RWPE2 (cell line): Measurements from ENCODE around the gene PYGB.

Experiments used
- ATAC-seq: fragments of 200-7000 bp; cut with Tn5 transposase; 3 replicates; pipeline ENCODE4 v1.9.1; 2021; ENCODE audit warnings: low read depth
- DNase-seq: peaks from one replicate; pipeline ENCODE4 v3.0.0-alpha.2; 2020; ENCODE audit warnings: low spot score
- H3K27ac ChIP-seq: fragments of 450-650 bp; 2 replicates; pipeline ENCODE4 v1.5.1; 2017; ENCODE audit warnings: mild to moderate bottlenecking; ENCODE audit not compliant: poor library complexity, severe bottlenecking
- H3K27me3 ChIP-seq: fragments of 250-450 bp; sonication (Bioruptor Pico); 2 replicates; pipeline ENCODE4 v1.5.1; 2021; ENCODE audit warnings: mild to moderate bottlenecking, moderate library complexity; ENCODE audit not compliant: insufficient read depth, poor library complexity, severe bottlenecking
- H3K36me3 ChIP-seq: fragments of 250-450 bp; sonication (Bioruptor Pico); 2 replicates; pipeline ENCODE4 v1.5.1; 2020; ENCODE audit warnings: low read depth, mild to moderate bottlenecking, moderate library complexity
- H3K4me1 ChIP-seq: fragments of 250-450 bp; sonication (Bioruptor Pico); 2 replicates; pipeline ENCODE4 v1.5.1; 2021; ENCODE audit warnings: mild to moderate bottlenecking, moderate library complexity; ENCODE audit not compliant: insufficient read depth, poor library complexity, severe bottlenecking
- H3K4me3 ChIP-seq: fragments of 250-450 bp; sonication (Bioruptor Pico); 2 replicates; pipeline ENCODE4 v1.5.1; 2021; ENCODE audit warnings: mild to moderate bottlenecking, moderate library complexity; ENCODE audit not compliant: severe bottlenecking
- H3K9me3 ChIP-seq: fragments of 250-450 bp; sonication (Bioruptor Pico); 2 replicates; pipeline ENCODE4 v1.5.1; 2021; ENCODE audit warnings: mild to moderate bottlenecking, moderate library complexity; ENCODE audit not compliant: severe bottlenecking
- TF ChIP-seq, protein P1 (sequence below): fragments of 450-650 bp; IDR thresholded peaks from one replicate; pipeline ENCODE4 v1.5.1; 2017; ENCODE audit warnings: mild to moderate bottlenecking, moderate library complexity; ENCODE audit not compliant: poor library complexity, severe bottlenecking

PYGB gene

DNA sequence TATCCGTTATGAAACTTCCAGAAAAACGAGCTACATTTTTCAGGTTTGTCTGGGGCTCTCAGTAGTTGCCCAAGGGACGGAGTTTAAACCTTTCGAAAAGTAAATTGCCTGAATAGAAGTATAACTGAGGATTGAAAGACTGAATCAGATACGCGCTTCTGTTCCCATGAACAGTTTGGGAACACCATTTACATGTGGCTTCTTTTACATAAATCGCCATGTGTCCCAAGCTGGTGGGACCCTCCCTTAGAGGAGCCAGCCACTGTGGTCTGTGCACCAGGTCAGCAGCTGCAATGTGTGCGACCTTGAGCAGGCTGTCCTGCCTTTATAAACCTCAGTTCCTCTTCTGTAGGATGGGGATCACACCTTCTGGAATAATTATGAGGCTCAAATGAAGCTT, 41.3 kb upstream of the PYGB start:
- Histone ChIP-seq H3K36me3 (peaks cover 47% of the 10 kb centered on the region), H3K27ac (no peak overlapping the region), H3K4me1 (peaks cover 8% of the 10 kb centered on the region), H3K4me3 (no peak overlapping the region), H3K9me3 (no peaks in the 10 kb centered on the region), H3K27me3 (no peaks in the 10 kb centered on the region)
- ATAC-seq (no peak), DNase-seq (no peak)
- TF ChIP-seq, protein P1, sequence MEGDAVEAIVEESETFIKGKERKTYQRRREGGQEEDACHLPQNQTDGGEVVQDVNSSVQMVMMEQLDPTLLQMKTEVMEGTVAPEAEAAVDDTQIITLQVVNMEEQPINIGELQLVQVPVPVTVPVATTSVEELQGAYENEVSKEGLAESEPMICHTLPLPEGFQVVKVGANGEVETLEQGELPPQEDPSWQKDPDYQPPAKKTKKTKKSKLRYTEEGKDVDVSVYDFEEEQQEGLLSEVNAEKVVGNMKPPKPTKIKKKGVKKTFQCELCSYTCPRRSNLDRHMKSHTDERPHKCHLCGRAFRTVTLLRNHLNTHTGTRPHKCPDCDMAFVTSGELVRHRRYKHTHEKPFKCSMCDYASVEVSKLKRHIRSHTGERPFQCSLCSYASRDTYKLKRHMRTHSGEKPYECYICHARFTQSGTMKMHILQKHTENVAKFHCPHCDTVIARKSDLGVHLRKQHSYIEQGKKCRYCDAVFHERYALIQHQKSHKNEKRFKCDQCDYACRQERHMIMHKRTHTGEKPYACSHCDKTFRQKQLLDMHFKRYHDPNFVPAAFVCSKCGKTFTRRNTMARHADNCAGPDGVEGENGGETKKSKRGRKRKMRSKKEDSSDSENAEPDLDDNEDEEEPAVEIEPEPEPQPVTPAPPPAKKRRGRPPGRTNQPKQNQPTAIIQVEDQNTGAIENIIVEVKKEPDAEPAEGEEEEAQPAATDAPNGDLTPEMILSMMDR, result no peak

DNA sequence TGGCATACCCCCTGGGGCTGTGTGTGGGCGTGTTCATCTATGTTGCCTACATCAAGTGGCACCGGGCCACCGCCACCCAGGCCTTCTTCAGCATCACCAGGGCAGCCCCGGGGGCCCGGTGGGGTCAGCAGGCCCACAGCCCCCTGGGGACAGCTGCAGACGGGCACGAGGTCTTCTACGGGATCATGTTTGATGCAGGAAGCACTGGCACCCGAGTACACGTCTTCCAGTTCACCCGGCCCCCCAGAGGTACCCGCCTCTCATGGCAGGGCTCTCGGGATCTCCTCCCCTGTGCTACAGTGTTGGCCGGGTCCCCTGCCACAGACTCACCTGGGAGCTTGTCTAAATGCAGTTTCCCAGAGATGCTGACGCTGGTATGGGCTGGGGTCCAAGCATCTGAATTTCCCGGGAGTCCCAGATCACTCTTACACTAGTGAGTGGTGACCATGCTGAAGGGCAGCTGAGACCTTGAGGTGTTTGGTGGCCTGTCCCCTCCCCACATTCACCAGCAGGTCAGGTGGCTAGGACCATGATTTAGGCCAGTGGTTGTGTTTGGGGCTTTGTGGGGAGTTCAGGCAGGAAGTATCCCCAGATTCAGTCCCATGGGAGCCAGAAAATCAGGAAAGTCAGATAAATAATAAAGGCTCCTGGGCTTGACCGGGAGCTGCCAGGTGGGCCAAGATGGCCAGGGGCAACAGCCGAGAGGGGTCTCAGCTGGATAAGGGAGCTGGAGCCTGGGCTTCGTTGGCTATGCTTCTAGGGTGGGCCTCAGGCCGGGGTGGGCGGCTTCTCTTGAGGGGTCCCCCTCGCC, 40.5 kb upstream of the PYGB start:
- H3K27me3 ChIP-seq, result no peaks in the 10 kb centered on the region

DNA sequence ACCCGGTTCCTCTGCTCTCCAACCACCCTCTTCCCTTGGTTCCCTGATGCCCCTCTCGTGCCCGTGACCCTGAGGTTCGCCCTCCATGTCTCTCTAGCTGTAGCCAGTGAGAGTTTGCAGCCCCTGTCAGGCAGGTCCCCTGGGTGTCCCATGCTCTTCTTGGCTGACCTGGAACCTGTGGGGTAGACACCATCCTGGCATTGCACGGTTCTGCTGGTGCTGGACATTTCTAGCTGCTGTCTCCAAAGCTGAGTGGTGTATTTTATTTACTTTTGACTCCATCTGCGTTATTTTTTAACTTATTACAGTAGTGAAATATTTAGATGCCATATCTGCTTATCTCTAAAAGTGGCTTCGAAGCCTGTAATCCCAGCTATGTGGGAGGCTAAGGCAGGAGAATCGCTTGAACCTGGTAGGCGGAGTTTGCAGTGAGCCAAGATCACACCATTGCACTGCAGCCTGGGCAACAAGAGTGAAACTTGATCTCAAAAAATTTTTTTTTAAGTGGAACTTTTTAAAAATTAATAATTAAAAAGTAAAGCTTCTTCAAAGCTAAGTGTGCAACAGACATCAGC, 39.8 kb upstream of the PYGB start:
- Histone ChIP-seq H3K27ac (no peak overlapping the region), H3K27me3 (no peaks in the 10 kb centered on the region), H3K9me3 (no peaks in the 10 kb centered on the region), H3K4me1 (peaks cover 8% of the 10 kb centered on the region), H3K4me3 (no peak overlapping the region), H3K36me3 (peaks cover 40% of the 10 kb centered on the region)
- no peak for ATAC-seq
- no peak for DNase-seq
- TF ChIP-seq, protein P1, result no peak

More for the DNA sequence above, 40.5 kb upstream of the PYGB start:
- TF ChIP-seq, protein P1, result no peak
- DNase-seq, result no peak
- Histone ChIP-seq H3K36me3 (peaks cover 47% of the 10 kb centered on the region), H3K4me1 (peaks cover 8% of the 10 kb centered on the region), H3K4me3 (no peak overlapping the region), H3K9me3 (no peaks in the 10 kb centered on the region), H3K27ac (no peak overlapping the region)
- no peak for ATAC-seq

DNA sequence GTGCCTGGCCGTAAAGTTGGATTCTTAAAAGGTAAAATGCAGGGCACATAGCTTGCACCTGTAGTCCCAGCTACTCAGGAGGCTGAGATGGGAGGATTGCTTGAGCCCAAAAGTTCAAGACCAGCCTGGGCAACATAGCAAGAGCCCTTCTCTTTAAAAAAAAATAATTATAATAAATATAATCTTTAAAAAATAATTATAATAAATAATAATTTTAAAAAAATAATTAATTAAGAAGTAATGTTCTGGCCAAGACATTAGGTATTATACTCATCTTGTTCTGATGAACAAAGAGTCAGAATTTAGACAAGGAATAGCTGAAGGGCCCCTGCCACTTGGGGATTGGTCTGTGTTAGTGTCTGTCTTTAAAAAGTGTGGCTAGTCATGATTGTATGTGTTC, 38.5 kb upstream of the PYGB start:
- TF ChIP-seq, protein P1, result no peak

DNA sequence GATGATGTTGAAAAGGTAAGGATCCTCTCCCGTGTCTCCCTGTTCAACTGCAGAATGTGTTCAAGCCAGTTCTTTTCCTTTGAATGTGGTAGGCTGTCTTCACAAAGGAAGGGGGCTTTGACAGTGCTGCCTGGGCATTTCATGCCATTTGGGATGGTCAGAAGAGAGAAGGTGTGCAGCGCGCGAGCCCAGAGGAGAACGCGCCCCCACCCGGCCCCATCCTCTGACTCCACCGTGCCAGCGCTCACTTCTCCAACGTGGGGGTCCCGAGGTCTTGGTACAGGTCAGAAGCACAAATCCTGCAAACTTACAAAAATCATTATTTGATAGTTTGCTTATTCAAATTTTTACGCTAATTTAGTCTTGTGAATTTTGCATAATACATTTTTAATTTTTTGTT, 38.0 kb upstream of the PYGB start:
- Histone ChIP-seq H3K9me3 (no peaks in the 10 kb centered on the region), H3K4me1 (peaks cover 3% of the 10 kb centered on the region), H3K36me3 (peaks cover 48% of the 10 kb centered on the region), H3K4me3 (no peak overlapping the region), H3K27ac (no peak overlapping the region), H3K27me3 (no peaks in the 10 kb centered on the region)
- TF ChIP-seq, protein P1, result no peak
- DNase-seq (no peak), ATAC-seq (no peak)

More for the DNA sequence above, 38.5 kb upstream of the PYGB start:
- Histone ChIP-seq H3K9me3 (no peaks in the 10 kb centered on the region), H3K4me1 (peaks cover 8% of the 10 kb centered on the region), H3K4me3 (no peak overlapping the region), H3K27ac (no peak overlapping the region), H3K27me3 (no peaks in the 10 kb centered on the region), H3K36me3 (peaks cover 43% of the 10 kb centered on the region)
- ATAC-seq, result no peak
- no peak for DNase-seq
